ENCODE measurements around the gene GLP2R.

The GLP2R gene

DNA sequence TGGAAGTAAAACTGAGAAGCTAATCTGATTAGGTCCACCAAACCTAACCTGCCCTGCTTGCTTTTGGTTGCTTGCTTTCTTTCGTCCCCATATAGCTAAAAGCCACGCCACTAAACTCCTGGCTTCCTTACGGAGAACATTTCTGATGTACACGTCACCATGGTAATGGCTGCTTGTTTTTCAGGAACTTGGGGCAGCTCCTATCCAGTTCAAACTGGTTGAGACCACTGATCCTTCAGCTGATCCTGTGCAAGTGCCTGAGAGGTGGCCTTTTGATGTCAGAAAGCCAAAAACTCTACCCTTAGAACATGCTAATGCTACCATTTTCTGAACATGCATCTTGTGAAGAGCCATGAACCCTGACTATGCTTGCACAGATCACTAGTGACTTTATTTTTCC, 20.0 kb upstream of the GLP2R start:
- ATAC-seq = no peak
- DNase-seq (ENCODE audit: low spot score in 2 of 2) = no peak
- Mint-ChIP-seq H3K4me3 (no peak overlapping the region), H3K9me3 (no peaks in the 10 kb centered on the region), H3K27ac (no peak overlapping the region), H3K36me3 (no peaks in the 10 kb centered on the region), H3K4me1 (no peaks in the 10 kb centered on the region)

DNA sequence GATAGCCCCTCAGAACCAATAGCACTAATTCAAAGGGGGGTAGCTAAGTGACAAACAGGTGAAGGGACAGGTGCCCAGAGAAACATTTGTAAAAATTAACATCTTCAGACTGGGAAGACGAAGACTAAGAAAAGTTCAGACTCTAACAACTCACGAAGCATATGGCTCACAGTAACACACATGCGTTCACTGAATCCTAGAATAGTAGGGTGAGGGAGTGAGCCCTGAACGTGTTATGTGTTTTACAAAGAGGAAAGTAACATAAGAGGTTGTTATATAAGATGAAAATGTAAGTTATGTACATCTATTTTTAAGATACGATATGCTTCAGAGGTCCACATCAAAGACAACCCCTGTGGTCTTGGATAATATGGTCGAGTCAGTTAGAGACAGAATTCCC, 19.0 kb upstream of the GLP2R start:
- no peaks in the 10 kb centered on the region for H3K9me3 Mint-ChIP-seq
- no peak for ATAC-seq

DNA sequence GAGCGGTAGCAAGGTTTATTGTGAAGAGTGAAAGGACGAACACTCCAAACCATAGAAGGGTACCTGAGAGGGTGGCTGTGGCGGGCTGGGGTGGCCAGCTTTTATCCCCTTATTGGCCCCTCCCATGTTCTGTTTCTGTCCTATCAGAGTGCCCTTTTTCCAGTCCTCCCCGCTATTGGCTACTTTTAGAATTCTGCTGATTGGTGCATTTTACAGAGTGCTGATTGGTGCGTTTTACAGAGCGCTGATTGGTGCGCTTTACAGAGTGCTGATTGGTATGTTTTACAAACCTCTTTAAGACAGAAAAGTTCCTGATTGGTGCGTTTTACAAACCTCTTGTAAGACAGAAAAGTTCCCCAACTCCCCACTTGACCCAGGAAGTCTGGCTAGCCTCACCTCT, 16.3 kb upstream of the GLP2R start:
- Mint-ChIP-seq H3K4me3 (no peak overlapping the region), H3K27ac (no peak overlapping the region), H3K9me3 (no peaks in the 10 kb centered on the region), H3K36me3 (no peaks in the 10 kb centered on the region), H3K4me1 (no peaks in the 10 kb centered on the region)
- ATAC-seq = no peak
- no peak for DNase-seq (ENCODE audit: low spot score in 2 of 2)

More for the DNA sequence above, 19.0 kb upstream of the GLP2R start:
- H3K27ac Mint-ChIP-seq = no peak overlapping the region
- no peak overlapping the region for H3K4me3 Mint-ChIP-seq
- no peaks in the 10 kb centered on the region for H3K4me1 Mint-ChIP-seq
- no peak for DNase-seq (ENCODE audit: low spot score in 2 of 2)
- no peaks in the 10 kb centered on the region for H3K36me3 Mint-ChIP-seq

DNA sequence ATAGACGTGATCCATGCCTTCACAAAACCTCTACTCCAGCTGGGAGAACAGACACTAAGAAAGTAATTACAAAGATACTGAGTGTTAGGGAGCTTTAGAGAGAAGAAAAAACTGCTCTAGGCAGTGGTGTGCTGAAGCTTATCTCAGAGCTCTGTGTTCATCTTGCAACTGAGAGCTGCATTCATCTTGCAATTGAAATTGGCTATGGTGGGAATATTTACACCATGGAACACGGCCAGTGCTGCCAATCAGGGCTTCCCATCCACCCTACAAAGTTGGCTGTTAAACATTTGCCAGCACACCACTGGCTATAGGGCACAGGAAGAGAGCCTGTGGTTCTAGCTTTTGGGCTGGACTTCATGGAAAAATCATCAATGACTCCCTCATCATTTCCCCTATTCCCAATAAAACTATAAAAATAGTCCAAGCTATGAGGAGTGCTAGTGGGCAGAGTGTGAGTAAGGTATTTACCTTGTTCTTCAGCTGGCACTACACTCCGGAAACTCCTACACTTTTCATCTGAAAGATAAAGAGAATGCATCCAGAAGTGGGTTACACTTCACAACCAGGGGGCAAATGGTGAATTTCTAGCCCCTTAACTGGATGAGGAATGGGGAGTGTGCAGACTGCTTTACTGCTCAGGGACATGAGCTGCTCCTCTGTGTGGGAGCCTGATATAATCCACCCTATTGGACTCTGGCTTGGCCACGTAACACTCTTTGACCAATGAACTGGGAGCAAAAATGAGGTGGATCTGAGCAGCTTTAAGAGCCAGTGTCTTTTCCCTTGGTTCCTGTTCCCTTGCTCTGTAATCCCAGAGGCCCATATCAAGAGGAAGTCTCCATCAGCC, 15.4 kb upstream of the GLP2R start:
- Mint-ChIP-seq H3K4me3 (no peak overlapping the region), H3K27ac (no peak overlapping the region), H3K4me1 (no peaks in the 10 kb centered on the region), H3K36me3 (no peaks in the 10 kb centered on the region), H3K9me3 (no peaks in the 10 kb centered on the region)
- ATAC-seq = no peak
- DNase-seq (ENCODE audit: low spot score in 2 of 2) = no peak

DNA sequence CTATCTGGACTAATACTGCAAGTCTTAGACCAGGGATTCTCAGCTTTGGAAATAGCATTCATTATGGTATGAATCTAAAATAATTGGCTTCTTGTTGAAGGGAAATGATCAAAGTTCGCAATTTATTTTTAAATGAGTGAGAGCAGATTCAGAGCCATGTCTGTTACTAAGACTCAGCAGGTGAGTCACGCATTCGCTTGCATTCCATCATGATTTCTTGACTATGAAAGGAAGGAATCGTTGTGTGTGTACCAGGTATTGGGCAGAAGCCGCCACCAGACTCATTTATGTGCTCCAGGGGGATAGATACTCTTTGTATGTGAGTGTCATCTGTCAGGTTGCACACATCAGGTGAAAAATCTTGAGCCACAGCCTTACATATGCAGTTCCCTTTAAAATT, 14.6 kb upstream of the GLP2R start:
- peaks cover under 1% of the 10 kb centered on the region for H3K4me1 Mint-ChIP-seq
- H3K36me3 Mint-ChIP-seq = no peaks in the 10 kb centered on the region
- no peak for DNase-seq (ENCODE audit: low spot score in 2 of 2)
- no peak for ATAC-seq
- H3K9me3 Mint-ChIP-seq = no peaks in the 10 kb centered on the region
- H3K4me3 Mint-ChIP-seq = no peak overlapping the region
- H3K27ac Mint-ChIP-seq = no peak overlapping the region

DNA sequence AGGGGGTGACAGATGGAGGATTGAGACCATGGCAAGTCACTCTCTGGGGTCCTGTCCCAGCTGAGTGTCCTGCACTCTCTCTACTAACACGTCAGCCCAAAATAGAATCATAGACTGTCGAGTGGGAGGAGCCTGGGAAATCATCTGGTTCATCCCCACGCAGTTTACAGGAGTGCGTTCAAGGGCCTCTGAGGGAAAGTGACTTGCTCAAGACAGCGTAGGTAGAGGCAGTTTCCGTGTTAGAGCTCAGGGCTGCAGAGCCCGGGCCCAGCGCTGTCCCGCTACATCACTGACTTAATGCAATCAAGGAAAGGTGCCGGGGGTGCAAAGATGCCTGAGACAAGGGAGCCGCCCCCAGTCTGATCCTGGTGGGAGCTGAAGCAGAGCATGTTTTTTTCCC, 14.2 kb upstream of the GLP2R start:
- Mint-ChIP-seq H3K9me3 (peaks cover 3% of the 10 kb centered on the region), H3K36me3 (no peaks in the 10 kb centered on the region), H3K27ac (no peak overlapping the region), H3K4me3 (no peak overlapping the region), H3K4me1 (peaks cover 5% of the 10 kb centered on the region)
- DNase-seq (ENCODE audit: low spot score in 2 of 2) (no peak), ATAC-seq (no peak)

DNA sequence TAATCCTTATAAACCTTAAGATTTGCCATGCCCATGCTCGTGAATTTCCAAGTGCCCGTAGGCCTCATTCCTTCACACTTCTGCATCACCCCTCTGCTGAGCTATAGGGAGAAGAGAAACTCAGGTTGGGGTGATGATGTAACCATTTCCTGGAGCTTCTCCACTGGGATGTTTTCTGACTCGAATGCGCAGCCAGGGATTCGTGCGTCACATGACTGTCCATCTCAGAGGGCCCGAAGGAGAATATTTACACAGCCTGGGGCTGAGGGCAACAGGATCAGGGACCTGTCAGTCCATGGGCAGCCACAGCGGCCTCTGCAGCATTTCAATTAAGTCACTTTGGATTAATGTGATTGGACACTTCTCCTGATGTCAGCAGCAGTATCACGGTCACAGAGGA, 12.6 kb upstream of the GLP2R start:
- no peak for DNase-seq (ENCODE audit: low spot score in 2 of 2)
- no peaks in the 10 kb centered on the region for H3K36me3 Mint-ChIP-seq
- ATAC-seq = no peak
- H3K9me3 Mint-ChIP-seq = peaks cover 3% of the 10 kb centered on the region
- H3K4me3 Mint-ChIP-seq = no peak overlapping the region
- no peak overlapping the region for H3K27ac Mint-ChIP-seq
- H3K4me1 Mint-ChIP-seq = peaks cover 7% of the 10 kb centered on the region

DNA sequence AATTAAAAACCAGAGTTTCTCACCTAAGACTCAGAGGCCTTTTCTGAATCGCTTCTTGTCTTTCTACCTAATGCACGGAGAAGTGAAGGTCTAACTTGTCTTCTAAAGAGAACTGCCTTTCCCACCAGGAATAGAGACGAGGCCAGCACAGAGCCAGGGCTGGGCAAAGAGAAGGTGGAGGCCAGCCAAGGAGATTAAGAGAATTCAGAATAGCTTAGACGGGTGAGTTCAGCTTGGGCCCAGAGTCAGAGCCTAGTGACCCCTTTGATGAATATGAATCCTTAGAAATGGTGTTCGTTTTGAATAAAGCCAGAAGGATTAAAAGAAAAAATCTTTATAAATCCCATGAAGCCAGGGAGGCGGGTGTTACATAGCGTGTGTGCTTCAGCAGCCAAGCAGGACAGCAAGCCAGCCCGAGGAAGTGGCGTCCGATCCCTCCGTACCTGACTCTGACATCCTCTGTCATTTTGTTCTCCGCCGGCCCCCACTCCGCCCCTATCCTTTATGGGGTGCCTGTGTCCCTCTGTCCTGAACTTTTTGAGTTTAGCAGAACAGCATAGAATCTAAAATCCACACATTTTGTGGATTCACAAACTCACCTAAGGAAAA, 11.3 kb upstream of the GLP2R start:
- H3K4me1 Mint-ChIP-seq = peaks cover 7% of the 10 kb centered on the region
- DNase-seq (ENCODE audit: low spot score in 2 of 2) = no peak
- H3K27ac Mint-ChIP-seq = no peak overlapping the region
- no peaks in the 10 kb centered on the region for H3K36me3 Mint-ChIP-seq
- H3K4me3 Mint-ChIP-seq = no peak overlapping the region
- ATAC-seq = no peak
- H3K9me3 Mint-ChIP-seq = peaks cover 3% of the 10 kb centered on the region

DNA sequence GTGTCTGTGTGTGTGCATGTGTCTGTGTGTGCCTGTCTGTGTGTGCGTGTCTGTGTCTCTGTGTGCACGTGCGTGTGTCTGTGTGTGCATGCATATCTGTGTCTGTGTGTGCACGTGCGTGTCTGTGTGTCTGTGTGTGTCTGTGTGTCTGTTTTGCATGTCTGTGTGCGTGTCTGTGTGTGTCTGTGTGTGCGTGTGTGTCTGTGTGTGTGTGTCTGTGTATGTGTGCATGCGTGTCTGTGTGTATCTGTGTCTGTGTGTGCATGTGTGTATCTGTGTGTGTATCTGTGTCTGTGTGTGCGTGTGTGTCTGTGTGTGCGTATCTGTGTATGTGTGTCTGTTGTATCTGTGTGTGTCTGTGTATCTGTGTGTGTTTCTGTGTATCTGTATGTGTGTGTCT, 9.3 kb upstream of the GLP2R start:
- no peaks in the 10 kb centered on the region for H3K36me3 Mint-ChIP-seq
- peaks cover 3% of the 10 kb centered on the region for H3K9me3 Mint-ChIP-seq
- no peak for ATAC-seq
- no peak overlapping the region for H3K4me3 Mint-ChIP-seq
- peaks cover 7% of the 10 kb centered on the region for H3K4me1 Mint-ChIP-seq
- no peak for DNase-seq (ENCODE audit: low spot score in 2 of 2)
- no peak overlapping the region for H3K27ac Mint-ChIP-seq

DNA sequence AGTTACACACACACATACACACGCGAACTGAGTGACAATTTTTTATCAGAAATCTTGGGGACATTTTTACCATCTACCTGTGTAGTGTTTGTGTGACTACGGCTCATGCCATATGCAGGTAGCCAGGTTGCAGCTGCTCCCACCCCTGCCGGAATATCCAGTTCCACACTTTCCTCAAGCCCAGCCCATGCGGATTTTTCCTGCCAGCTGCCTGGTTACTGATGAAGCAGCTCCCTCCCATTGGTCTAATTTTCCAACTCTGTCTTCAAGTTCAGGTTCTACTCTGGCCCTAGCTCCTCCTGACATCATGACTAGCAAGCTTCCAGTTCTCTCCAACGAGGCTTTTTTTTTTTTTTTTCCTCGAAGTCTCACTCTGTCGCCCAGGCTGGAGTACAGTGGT, 8.6 kb upstream of the GLP2R start:
- no peak overlapping the region for H3K27ac Mint-ChIP-seq
- H3K36me3 Mint-ChIP-seq = no peaks in the 10 kb centered on the region
- peaks cover 3% of the 10 kb centered on the region for H3K9me3 Mint-ChIP-seq

DNA sequence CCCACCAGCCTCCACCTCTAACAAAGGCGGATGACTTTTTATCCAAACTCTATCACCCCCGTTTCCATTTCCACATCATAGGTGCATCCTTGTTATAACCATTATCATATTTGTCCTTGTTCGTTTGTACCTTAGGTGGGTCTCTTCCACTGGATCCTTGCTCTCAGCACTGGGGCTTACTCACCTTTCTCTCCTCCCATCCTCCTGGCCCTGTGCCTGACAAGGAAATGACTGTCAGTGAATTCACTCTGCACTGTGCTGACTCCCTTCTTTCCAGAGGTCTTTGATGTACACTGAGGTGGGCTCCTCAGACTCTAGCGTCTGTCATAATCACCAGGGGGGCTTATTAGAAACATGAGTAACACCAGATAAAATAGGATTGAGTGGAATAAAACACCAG, 7.0 kb upstream of the GLP2R start:
- H3K36me3 Mint-ChIP-seq = no peaks in the 10 kb centered on the region
- no peak overlapping the region for H3K27ac Mint-ChIP-seq
- no peak for ATAC-seq
- H3K4me3 Mint-ChIP-seq = no peak overlapping the region
- H3K4me1 Mint-ChIP-seq = peaks cover 7% of the 10 kb centered on the region
- DNase-seq (ENCODE audit: low spot score in 2 of 2) = no peak
- H3K9me3 Mint-ChIP-seq = peaks cover 3% of the 10 kb centered on the region

More for the DNA sequence above, 8.6 kb upstream of the GLP2R start:
- peaks cover 7% of the 10 kb centered on the region for H3K4me1 Mint-ChIP-seq
- no peak for DNase-seq (ENCODE audit: low spot score in 2 of 2)
- ATAC-seq = no peak
- H3K4me3 Mint-ChIP-seq = no peak overlapping the region

DNA sequence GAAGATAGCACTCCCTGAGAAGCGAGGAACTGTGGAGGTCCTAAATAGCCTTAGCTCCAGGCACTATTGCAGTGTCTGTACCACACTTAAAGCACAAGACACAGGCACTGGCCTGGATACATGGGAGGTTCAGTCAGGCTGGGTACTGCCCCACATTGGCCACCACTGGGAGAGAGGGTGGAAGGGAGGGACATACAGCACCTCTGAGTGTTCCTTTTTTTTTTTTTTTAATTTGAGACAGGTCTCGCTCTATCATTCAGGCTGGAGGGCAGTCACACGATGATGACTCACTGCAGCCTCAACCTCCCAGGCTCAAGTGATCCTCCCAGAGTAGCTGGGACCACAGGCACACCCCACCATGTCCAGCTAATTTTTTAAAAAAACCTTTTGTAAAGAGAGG, 5.3 kb upstream of the GLP2R start:
- peaks cover 7% of the 10 kb centered on the region for H3K4me1 Mint-ChIP-seq
- ATAC-seq (peak; percentile 32), DNase-seq (ENCODE audit: low spot score in 2 of 2) (no peak)
- H3K9me3 Mint-ChIP-seq = peaks cover 3% of the 10 kb centered on the region
- H3K36me3 Mint-ChIP-seq = no peaks in the 10 kb centered on the region
- no peak overlapping the region for H3K27ac Mint-ChIP-seq
- H3K4me3 Mint-ChIP-seq = no peak overlapping the region

DNA sequence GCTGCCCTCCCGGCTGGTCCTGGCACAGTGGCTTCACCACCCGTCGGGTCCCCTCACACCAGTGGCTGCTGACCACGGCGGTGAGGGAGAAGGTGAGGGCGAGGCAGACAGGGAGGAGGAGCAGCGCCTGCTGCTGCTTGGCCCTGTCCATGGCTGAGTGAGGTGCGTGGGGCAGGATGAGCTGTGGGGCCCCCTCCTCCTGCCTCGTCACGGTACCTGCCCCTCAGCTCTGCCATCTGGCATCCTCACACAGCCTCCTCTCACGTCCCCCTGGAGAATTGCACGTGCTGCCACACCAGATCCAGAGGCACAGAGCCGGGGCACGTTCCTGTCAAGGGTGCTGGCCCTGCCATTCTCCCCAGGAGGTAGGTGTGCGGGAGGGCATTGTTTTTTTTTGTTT, 3.8 kb upstream of the GLP2R start, which contains the start of gene GSG1L2:
Gene GSG1L2 (minus strand): TSS at position 159 of the 400 bp plus-strand sequence. CDS start 8 bp downstream, at position 151.
- H3K27ac Mint-ChIP-seq = no peak within 1 kb of the TSS
- H3K36me3 Mint-ChIP-seq = no peaks in the 10 kb centered on the region
- ATAC-seq = no peak
- no peak for DNase-seq (ENCODE audit: low spot score in 2 of 2)
- H3K4me3 Mint-ChIP-seq = no peak within 1 kb of the TSS
- no peaks in the 10 kb centered on the region for H3K4me1 Mint-ChIP-seq
- no peaks in the 10 kb centered on the region for H3K9me3 Mint-ChIP-seq

DNA sequence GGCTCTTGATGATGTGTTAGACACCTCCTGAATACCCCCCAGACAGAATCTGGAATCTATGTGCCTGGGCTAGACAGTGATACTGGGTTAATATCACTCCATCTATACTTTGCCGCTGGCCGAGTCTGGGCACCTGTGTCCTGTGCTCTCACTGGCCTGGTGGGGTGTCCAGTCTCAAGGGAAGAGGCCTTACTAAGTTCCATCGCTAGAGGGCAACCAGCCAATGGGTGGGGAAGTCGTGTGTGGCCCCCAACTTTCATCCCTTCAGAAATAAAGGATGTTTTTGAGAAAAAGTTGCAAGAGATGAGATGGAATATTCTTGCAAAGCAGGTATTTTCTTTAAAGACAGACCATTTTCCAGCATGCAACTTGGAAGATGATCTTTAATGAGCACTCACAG, 1.6 kb upstream of the GLP2R start:
- DNase-seq (ENCODE audit: low spot score in 2 of 2) = no peak
- ATAC-seq = no peak
- Mint-ChIP-seq H3K4me1 (no peaks in the 10 kb centered on the region), H3K36me3 (no peaks in the 10 kb centered on the region), H3K4me3 (no peak overlapping the region), H3K9me3 (no peaks in the 10 kb centered on the region), H3K27ac (no peak overlapping the region)

DNA sequence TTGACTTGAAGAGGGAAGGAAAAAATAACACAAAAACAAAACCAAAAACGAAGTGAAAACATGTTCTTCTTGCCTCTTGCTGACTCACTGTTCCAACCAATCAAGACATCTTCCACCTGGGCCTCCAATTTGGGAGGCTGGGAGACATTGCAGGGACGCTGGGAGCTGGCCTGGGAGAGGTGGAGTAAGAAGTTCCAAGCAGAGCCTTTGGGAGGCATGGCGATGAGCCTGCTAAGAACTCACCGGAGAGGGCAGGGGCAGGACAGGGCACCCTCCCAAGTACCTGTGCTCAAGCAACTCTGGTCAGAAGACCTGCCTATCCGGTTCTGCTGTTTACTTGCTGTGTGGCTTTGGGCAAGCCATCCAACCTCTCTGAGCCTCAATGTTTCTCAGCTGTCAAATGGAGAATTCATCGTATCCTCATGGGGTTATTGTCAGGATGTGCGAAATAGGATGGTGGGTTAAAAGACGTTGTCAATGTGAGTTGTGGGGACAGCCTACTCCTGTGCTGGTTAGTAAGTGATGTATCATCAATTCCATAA, 856 bp upstream of the GLP2R start:
- no peak overlapping the region for H3K4me3 Mint-ChIP-seq
- H3K4me1 Mint-ChIP-seq = no peaks in the 10 kb centered on the region
- H3K9me3 Mint-ChIP-seq = no peaks in the 10 kb centered on the region
- no peak for DNase-seq (ENCODE audit: low spot score in 2 of 2)
- ATAC-seq = no peak
- H3K36me3 Mint-ChIP-seq = no peaks in the 10 kb centered on the region
- no peak overlapping the region for H3K27ac Mint-ChIP-seq

All from stimulated activated effector memory CD8-positive, alpha-beta T cell treated with anti-CD3 and anti-CD28 coated beads, Interleukin-12 subunit alpha, Interleukin-12 subunit beta, amount 100 ng/mL, for 72 hours (primary cell).